Activated CD4-positive, CD25-positive, alpha-beta regulatory T cell treated with anti-CD3 and anti-CD28 coated beads, Interleukin-2, amount 50 U/mL, for 72 hours (primary cell): Measurements from ENCODE around the gene SPPL3.
"Not testable (repeated sequence)": the region's sequence is repeated elsewhere in the genome, so short reads cannot be mapped to it uniquely, and the experiment has no call there.

Experiments used
- DNase-seq: peaks from one replicate; pipeline ENCODE4 v3.0.0; 2021

The SPPL3 gene

GRCh38 chr12:120917748-120918147 is 13.6 kb upstream of the SPPL3 start:
- no peak for DNase-seq

DNA sequence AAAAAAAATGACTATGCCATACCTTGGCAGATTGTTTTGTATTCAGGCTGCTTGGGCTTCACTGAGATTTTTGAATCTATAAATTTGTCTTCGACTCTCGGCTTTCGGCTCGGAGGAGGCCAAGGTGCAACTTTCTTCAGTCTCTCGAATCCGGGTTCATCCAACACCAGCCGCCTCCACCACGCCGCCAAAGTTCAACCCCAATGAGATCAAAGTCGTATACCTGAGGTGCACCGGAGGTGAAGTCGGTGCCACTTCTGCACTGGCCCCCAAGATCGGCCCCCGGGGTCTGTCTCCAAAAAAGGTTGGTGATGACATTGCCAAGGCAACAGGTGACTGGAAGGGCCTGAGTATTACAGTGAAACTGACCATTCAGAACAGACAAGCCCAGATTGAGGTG is 12.4 kb upstream of the SPPL3 start:
- no peak for DNase-seq

DNA sequence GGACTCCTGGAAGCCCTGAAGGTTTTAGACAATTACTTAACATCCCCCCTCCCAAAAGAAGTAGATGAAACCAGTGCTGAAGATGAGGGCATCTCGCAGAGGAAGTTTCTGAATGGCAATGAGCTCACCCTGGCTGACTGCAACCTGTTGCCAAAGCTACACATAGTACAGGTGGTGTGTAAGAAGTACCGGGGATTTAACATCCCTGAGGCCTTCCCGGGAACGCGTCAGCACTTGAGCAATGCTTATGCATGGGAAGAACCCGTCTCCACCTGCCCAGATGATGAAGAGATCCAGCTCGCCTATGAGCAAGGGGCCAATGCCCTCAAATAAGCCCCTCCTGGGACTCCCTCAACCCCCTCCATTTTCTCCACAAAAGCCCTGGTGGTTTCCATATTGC is 10.6 kb upstream of the SPPL3 start:
- no peak for DNase-seq

GRCh38 chr12:120909633-120910298 is 5.6 kb upstream of the SPPL3 start:
- no peak for DNase-seq

- DNase-seq = no peak
These were observed 1.8 kb upstream of the SPPL3 start for GRCh38 chr12:120905856-120906384.

DNA sequence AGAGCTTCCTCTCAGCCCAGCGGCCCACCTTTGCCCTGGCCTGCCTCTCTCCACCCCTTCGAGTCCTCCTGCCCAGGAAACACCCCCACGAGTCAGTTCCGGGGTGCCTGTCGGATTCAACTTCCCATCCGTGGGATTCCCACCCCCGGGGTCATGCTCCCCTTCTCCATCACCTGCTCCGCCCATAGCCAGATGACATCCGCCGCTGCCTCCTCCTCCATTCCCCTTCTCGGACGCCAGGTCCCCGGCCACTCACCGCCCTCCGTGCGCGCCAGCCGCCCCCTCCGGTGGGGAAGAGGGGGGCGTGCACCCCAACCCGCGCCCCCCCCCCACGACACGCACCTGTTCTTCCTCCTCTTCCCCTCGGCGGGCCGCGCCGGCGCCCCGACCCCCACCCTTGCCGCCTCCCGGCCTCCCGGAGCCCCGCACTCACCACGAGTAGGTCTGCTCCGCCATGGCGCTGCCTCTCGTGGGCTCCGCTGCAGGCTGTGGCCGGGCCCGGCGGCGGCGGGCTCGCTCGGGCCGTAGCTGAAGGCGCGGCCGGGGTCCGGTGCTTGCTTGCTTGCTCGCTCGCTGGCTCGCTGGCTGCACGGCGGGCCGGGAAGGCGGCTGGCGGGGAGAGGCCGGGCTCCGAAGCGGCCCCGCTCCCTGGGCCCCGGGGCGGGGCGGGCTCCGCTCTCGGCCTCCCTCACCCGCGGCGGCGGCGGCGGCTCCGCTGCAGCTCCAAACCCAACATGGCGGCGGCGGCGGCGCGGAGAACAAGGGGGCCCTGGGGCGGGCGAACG is 554 bp downstream of the SPPL3 start:
- peak; percentile 59 for DNase-seq

- no peak for DNase-seq
These were observed 1.2 kb downstream of the SPPL3 start for GRCh38 chr12:120902846-120903411.

GRCh38 chr12:120901818-120902217 is 2.3 kb downstream of the SPPL3 start:
- no peak for DNase-seq

GRCh38 chr12:120901101-120901500 is 3.1 kb downstream of the SPPL3 start:
- not testable (repeated sequence) for DNase-seq

- no peak for DNase-seq
These were observed 8.6 kb downstream of the SPPL3 start for GRCh38 chr12:120895532-120895931.

DNA sequence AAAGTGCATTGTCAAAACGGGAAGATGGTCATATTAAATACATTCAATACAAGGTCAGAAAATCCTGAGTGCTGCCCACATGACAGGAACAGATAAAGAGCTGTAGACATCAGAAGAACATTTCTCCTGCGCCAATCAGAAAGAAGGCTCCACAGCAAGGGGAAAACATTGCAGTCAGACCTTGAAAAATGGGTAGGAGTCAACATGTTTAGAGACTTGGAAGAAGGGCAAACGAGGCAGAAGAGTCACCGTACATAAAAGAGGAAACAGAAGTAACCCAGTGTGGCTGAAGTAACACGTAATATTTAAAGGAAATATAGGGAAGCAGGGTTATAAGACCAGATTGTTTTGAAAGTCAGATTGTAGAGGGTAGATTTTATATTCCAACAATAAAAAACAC is 11.9 kb downstream of the SPPL3 start:
- DNase-seq = no peak

DNA sequence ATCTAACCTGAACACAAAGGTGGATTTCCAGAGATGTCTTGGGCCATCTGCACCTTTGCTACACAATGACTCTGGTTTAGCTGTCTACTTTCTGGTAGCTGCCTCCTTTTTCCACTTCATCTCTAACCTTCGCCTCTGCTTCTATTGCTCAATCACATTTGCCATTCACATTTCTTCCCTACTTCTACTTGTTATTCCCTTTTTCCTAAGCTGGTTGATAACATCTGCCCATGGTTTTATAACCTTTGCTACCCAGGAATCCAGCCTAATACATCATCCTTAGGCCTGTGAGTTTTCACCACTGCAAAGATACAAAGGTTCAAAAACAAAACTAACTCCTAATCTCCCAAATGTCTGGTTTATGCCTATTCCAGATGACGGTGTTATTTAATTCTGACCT is 13.2 kb downstream of the SPPL3 start:
- no peak for DNase-seq

DNA sequence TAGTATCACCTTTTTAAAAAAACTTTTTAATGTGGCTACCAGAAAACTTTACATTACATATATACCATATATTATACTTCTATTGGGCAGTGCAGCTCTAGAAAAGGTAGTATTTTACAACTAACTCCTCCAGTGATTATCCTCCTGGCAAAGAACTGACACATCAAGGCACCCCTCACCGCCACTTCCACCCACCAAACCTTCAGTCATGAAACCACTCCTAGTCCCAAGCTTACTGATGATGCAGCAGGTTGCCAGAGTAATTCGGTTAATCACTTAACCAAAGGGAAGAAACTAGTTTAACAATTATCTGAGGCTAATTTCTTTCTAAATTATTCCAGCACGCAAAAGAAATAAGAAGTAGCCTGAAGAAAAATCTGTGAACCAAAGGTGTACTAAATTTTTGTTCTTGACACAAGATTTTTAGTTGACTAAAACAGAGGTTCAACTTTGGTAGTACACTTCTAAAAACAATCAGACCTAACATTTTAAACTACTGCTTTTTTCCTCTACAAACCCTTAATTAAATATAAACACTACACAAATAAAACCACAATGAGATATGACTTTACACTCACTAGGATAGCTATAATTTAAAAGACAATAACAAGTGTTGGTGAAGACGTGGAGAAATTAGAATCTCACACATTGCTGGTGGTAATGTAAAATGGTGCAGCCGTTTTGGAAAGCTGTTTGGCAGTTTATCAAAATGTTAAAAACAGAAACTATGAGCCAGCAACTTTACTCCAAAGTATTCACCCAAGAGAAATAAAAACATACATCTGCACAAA is 16.7 kb downstream of the SPPL3 start:
- no peak for DNase-seq

DNA sequence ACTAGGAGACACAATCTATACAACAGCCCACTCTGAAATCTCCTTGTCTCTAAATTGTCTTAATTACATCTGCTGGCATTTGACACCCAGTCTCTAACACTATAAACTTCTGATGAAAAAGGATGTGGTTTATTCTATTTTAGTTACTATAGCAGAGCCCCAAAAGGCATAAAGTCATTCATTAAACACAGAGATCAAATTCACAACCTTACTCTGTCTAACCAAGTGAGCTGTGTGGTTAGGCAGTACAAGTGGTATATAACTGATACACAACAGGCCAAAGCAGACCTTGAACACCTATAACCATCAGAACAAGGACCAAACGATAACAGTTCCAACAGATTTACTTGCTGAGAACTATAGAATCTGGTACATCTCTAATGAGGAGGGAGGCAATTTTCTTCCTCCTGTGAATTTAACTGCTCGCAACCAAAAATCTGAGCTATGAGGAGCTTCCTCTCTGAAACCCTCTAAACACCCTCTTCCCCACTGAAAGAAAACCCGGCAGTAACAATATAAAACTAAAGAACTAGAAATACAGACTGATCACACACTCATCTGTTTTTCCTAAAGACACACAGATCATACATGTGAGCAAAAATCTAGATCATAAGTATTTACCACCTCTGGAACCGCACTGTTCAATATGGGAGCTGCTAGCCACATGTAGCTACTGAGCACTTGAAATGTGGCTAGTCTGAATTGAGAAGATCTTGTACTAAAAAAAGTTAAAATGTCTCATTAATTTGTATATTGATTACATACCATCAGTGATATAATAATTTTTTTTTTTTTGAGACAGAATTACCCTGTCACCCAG is 17.7 kb downstream of the SPPL3 start:
- no peak for DNase-seq

DNA sequence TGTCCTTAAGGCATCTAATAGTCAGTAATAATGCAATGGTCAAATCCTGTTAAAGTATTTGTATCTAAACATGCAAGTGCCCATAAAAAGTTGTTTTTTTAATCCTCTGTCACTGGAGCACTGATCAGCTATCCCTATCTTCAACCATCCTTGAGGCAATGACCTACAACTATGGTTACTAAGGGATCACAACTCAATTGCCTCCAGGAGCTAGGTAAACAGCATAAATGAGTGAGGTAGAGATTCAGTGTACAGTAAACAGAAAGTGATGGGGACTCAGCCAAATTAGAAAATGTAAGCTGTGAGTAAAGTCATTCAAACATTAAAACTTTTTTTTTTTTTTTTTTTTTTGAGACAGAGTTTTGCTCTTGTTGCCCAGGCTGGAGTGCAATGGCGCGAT is 18.6 kb downstream of the SPPL3 start:
- DNase-seq = no peak

DNA sequence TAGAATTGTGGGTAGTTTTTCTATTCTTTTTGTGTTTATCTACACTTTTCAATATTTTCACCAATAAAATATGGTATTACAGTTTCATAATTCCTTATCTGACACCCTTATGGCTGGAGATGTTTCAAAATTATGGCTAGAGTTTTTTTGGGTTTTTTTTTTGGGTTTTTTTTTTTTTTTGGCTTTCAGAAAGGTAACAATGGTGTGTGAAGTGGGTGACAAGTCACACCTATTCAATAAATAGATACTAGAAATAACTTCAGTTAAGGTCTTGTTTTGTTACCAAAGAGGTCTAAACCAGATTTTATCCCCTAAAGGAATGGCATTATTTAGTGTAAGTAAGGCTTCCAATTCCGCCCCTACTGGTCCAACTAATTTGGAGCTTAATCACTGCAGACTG is 19.5 kb downstream of the SPPL3 start:
- no peak for DNase-seq

GRCh38 chr12:120882055-120882555 is 22.1 kb downstream of the SPPL3 start:
- no peak for DNase-seq

DNA sequence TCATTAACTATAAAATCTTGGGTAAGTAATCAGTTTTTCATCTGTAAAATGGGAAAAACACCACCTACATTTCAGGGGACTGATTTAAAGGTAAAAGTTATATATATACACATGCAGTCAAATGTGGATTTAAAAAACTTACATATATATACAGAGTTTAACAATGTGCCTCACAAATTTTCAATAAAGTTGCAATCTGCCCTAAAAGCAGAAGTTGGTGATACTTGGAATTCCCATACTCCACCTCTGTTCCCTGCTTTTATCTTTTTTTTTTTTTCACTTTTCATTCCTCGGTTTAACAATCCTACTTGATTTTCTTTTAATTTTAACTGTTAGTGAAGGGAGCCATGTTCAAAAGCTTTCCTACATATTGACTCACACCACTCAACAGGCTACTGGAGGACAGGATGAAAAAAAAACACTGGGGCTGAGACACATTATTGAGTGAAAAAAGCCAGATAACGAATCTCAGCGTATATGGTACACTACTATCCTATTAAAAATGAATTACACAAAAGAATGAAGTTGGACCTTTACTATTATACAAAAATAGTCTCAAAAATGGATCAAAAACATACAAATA is 24.3 kb downstream of the SPPL3 start:
- DNase-seq = no peak

- DNase-seq = no peak
These were observed 25.1 kb downstream of the SPPL3 start for GRCh38 chr12:120879102-120879501.

GRCh38 chr12:120874547-120875245 is 29.5 kb downstream of the SPPL3 start:
- no peak for DNase-seq

GRCh38 chr12:120873226-120873625 is 30.9 kb downstream of the SPPL3 start:
- no peak for DNase-seq
